Activated CD4-positive, CD25-positive, alpha-beta regulatory T cell (primary cell): ENCODE data around the gene IRF2BPL.
A peak's percentile ranks its signal among the peaks of the same experiment; 100 is the strongest.
"Not testable (repeated sequence)": the region's sequence is repeated elsewhere in the genome, so short reads cannot be mapped to it uniquely, and the experiment has no call there.

Experiments
- DNase-seq, 4 experiments: peaks; one replicate each; lab custom pipeline; 2025; lab: John Stamatoyannopoulos, UW

The IRF2BPL gene

GRCh38 chr14:77033622-77034589, 5.4 kb upstream of the IRF2BPL start:
- peak; percentile 15 to 53 (median 42) for DNase-seq

GRCh38 chr14:77032844-77033621, 4.5 kb upstream of the IRF2BPL start:
- DNase-seq: peak; percentile 21 to 52 (median 35)

GRCh38 chr14:77032491-77032843, 4.0 kb upstream of the IRF2BPL start:
- DNase-seq: no peak

- no peak for DNase-seq
Observed at GRCh38 chr14:77031759-77032490, 3.4 kb upstream of the IRF2BPL start.

DNA sequence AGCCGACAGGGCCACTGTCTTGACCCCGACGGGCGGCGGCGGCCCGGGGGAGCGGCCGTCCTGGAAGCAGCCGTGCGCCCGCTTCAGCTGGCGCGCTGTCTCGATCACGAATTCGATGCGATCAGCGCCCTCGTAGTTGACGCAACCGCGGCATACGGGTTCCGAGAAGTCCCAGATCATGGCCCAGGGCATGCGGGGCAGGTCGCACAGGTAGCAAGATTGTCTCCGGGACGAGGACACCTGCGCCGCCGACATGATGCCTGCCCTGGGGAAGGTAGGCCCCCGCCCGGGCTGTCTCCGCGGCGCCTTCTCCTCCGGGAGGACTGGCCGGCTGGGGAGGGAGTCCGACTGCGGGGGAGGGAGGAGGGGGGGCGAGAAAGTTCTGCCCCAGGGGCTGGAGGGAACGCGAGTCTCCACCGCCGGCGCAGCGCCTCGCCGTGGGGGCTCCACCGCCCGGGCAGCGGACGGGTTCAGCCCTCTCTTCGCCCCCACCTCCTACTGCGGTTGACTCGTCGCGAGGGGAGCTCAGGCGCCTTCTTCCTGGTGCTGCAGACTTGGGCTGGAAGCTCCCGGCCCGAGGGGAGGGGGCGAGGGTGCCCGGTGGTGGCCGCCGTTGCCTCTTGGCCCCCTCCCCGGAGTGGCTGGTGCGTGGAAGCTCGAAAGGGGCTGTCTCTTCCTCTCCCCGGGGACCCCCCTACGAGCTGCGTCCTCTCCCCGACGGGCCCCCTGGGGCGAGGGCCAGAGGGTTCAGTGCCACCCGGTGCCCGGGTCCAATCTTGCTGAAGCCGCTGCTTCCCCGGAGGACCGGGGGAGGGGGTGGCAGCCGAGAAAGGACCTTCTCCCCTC, 747 bp downstream of the IRF2BPL start:
- peak; percentile 46 to 58 (median 50) for DNase-seq

DNA sequence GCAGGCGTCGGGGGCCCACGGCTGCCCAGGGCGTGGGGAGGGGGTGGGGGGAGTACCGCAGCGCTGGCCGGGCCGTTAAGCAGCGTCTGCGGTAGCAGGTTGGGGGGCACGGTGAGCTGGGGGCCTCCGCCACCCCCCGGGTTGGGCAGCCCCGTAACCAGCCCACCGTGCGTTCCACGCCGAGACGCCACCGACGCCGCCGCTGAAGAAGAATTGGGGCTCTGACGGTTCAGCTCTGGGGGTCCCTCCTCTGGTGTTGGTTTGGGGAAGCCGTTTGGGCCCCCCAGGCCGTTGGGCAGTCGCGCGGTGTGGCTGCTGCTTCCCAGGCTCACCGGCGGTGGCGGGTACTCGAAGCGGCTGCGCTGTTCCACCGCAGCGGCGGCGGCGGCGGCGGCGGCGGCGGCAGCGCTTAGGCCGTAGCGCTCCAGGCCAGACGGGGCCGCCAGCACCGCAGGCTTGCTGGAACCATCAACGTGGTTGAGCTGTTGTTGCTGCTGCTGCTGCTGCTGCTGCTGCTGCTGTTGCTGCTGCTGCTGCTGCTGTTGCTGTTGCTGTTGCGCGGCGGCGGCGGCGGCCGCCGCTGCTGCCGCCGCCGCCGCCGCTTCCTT, 1.5 kb downstream of the IRF2BPL start:
- peak; percentile 15 to 53 (median 38) for DNase-seq

- DNase-seq: no peak
Observed at GRCh38 chr14:77026166-77026929, 2.2 kb downstream of the IRF2BPL start.

GRCh38 chr14:77025744-77026165, 2.8 kb downstream of the IRF2BPL start:
- DNase-seq: no peak

GRCh38 chr14:77024171-77024691, 4.3 kb downstream of the IRF2BPL start:
- DNase-seq: peak in 3 of 4 experiments; percentile 42 to 52 (median 47)

GRCh38 chr14:77023001-77023996, 5.2 kb downstream of the IRF2BPL start:
- DNase-seq: no peak

GRCh38 chr14:77022236-77022852, 6.2 kb downstream of the IRF2BPL start:
- no peak for DNase-seq

DNA sequence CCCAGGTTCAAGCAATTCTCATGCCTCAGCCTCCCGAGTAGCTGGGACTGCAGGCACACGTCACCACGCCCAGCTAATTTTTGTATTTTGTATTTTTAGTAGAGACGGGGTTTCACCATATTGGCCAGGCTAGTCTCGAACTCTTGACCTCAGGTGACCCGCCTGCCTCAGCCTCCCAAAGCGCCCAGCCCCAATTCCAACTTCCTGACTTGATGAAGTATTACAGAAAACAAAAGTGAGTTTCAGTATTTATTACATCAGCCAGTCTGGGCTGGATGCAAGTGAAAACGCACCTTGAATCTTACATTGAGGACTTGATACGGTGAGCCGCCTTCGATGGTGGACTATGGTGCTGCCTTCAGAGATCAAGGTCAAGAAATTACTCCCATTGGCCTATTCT, 7.1 kb downstream of the IRF2BPL start:
- DNase-seq: not testable (repeated sequence)

DNA sequence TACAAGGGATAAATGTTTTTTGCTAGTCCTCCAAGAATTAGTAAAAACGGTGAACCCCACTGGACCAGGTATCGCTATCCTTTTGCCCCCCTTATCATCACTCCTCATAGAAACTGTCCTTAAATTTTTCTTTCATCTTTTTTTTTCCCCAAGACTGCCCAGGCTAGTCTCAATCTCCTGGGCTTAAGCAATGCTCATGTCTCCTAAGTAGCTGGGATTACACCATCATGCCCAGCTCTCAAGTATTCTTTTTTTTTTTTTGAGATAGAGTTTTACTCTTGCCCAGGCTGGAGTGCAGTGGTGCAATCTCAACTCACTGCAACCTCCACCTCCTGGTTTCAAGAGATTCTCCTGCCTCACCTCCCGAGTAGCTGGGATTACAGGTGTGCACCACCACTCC, 9.7 kb downstream of the IRF2BPL start:
- no peak for DNase-seq

GRCh38 chr14:77017666-77018065, 10.8 kb downstream of the IRF2BPL start:
- DNase-seq: no peak

DNA sequence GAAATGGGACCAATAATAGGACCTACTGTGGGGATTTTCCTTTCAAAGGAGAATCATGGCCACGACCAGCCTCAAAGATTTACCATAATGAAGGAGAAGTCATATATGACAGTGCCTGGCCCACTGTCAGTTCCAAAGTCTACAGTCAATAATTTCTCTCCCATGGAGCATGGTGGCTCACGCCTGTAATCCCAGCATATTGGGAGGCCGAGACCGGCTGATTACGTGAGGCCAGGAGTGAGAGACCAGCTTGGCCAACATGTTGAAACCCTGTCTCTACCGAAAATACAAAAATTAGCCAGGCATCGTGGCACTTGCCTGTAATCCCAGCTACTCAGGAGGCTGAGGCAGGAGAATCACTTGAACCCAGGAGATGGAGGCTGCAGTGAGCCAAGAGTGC, 13.8 kb downstream of the IRF2BPL start:
- DNase-seq: no peak

DNA sequence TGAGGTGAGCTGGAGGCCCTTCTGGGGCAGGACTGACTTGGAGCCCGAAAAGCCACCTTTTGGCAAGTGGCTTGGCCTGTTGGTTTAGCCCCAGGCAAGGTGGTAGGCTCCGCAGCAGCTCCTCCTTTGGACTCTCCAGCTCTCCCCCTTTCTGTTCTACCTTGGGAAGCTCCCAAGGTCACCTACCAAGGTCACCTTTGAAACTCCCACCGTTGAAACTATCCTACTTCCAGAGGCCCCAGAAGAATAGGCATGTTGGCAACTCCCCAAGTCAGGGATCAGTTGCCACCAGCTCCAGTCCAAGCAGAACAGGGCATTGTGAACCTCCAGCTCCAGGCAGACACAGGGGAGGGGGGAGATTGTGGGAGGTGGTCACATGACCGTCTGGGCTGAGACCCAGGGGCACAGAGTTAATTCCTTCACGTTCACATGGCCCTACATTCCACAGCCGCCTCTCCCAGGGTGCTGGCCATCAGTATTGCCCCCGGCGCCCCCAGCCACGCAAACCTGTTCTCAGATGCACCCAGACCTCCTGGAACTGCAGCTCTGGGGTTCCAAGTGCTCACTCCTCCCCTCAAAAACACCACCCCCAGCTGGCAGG, 14.4 kb downstream of the IRF2BPL start:
- no peak for DNase-seq

DNA sequence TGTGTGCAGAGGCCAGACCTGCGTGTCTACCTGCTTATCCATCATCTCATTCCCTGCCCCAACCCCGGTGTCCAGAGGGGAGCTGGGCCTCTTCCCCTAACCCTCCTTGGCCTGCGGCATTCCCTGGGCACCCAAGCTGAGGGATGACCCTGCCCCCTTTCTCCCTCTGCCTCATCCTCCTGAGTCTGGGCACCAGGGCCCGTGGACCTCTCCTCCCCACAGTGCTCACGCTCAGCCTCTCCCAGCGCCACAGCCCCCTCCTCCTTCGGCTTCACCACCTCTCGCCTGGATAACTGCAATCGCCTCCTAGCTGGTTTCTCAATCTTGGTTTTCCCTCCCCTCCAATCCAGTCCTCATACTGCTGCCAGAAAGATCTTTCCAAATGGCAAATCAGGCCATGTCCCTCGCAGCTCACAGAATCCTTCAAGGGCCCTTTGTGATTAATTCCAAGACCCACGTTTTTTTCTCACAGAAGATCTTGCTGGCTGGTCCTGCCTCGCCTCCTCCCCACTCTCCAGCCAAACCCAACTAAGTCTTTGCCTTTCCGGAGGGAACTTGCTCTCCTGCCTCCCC, 16.2 kb downstream of the IRF2BPL start:
- no peak for DNase-seq
